ENCODE results near the gene MYO16. TPM values are rescaled to one million over a fixed set of nuclear protein-coding genes. Genes with fewer than 3 reads are reported as not detected.
"Not testable (repeated sequence)": the region's sequence is repeated elsewhere in the genome, so short reads cannot be mapped to it uniquely, and the experiment has no call there.

MYO16 gene
- total RNA-seq, 1 donor from 2014 or later: 22.0 TPM

DNA sequence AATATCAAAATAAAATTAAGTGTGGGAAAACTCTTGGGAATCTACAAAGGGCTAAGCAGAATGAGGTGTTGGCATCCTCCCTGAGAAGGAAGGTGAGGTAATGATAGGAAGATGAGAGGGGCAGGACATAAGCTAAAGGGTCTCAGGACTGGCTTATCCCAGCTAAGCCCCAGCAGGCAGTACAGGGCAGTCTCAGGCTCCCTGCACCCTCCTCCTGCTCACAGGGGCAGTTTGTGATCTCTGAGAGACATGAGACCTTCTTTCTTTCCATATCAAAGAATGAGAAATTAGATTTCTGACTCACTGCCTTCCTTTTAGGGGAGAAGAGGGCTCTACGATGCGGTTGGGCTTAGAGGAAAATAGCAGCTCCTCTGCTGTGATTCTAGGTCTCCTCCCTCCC lies 586.0 kb downstream of the MYO16 start:
- no peak overlapping the region for H3K4me3 Mint-ChIP-seq (ENCODE audit: unreplicated experiment)
- no peaks in the 10 kb centered on the region for H3K36me3 Mint-ChIP-seq (ENCODE audit: unreplicated experiment)
- H3K27ac Mint-ChIP-seq (ENCODE audit: unreplicated experiment): no peak overlapping the region
- no peaks in the 10 kb centered on the region for H3K9me3 Mint-ChIP-seq (ENCODE audit: unreplicated experiment)
- TF ChIP-seq, protein P1, sequence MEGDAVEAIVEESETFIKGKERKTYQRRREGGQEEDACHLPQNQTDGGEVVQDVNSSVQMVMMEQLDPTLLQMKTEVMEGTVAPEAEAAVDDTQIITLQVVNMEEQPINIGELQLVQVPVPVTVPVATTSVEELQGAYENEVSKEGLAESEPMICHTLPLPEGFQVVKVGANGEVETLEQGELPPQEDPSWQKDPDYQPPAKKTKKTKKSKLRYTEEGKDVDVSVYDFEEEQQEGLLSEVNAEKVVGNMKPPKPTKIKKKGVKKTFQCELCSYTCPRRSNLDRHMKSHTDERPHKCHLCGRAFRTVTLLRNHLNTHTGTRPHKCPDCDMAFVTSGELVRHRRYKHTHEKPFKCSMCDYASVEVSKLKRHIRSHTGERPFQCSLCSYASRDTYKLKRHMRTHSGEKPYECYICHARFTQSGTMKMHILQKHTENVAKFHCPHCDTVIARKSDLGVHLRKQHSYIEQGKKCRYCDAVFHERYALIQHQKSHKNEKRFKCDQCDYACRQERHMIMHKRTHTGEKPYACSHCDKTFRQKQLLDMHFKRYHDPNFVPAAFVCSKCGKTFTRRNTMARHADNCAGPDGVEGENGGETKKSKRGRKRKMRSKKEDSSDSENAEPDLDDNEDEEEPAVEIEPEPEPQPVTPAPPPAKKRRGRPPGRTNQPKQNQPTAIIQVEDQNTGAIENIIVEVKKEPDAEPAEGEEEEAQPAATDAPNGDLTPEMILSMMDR (IDR thresholded peaks at IDR 0.05; ENCODE audit: partially characterized antibody, unreplicated experiment): no peak
- H3K27me3 Mint-ChIP-seq (ENCODE audit: unreplicated experiment): no peaks in the 10 kb centered on the region
- DNase-seq: no peak
- H3K4me1 Mint-ChIP-seq (ENCODE audit: low read depth, unreplicated experiment): peaks cover 11% of the 10 kb centered on the region

DNA sequence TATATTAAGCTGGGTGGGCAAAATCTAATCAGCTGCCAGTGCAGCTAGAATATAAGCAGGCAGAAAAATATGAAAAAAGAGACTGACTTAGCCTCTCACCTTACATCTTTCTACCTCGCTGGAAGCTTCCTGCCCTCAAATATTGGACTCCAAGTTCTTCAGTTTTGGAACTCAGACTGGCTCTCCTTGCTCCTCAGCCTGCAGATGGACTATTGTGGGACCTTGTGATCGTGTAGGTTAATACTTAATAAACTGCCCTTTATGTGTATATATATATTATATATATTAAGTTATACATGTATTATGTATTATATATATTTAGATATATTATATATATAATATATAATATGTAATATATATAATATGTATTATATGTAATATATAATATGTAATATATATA lies 588.1 kb downstream of the MYO16 start:
- H3K27me3 Mint-ChIP-seq (ENCODE audit: unreplicated experiment); H3K27ac Mint-ChIP-seq (ENCODE audit: unreplicated experiment); H3K4me3 Mint-ChIP-seq (ENCODE audit: unreplicated experiment); H3K4me1 Mint-ChIP-seq (ENCODE audit: low read depth, unreplicated experiment); DNase-seq; H3K36me3 Mint-ChIP-seq (ENCODE audit: unreplicated experiment); H3K9me3 Mint-ChIP-seq (ENCODE audit: unreplicated experiment): not testable (repeated sequence)

DNA sequence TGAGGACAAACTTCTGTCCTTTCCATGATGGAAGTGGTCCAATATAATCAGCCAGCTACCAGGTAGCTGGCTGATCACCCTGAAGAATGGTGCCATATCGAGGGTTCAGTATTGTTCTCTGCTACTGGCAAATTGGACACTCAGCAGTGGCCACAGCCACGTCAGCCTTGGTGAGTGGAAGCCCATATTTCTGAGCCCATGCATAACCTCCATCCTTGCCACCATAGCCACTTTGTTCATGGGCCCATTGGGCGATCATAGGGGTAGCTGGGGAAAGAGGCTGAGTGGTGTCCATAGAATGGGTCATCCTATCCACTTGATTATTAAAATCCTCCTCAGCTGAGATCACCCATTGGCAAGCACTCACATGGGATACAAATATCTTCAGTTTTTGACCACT lies 591.2 kb downstream of the MYO16 start:
- TF ChIP-seq, protein P1 (IDR thresholded peaks at IDR 0.05; ENCODE audit: partially characterized antibody, unreplicated experiment): no peak
- Mint-ChIP-seq H3K4me3 (ENCODE audit: unreplicated experiment) (no peak overlapping the region), H3K4me1 (ENCODE audit: low read depth, unreplicated experiment) (no peaks in the 10 kb centered on the region), H3K27me3 (ENCODE audit: unreplicated experiment) (no peaks in the 10 kb centered on the region), H3K36me3 (ENCODE audit: unreplicated experiment) (peaks cover 12% of the 10 kb centered on the region), H3K9me3 (ENCODE audit: unreplicated experiment) (peaks cover 2% of the 10 kb centered on the region), H3K27ac (ENCODE audit: unreplicated experiment) (no peak overlapping the region)
- DNase-seq: no peak

DNA sequence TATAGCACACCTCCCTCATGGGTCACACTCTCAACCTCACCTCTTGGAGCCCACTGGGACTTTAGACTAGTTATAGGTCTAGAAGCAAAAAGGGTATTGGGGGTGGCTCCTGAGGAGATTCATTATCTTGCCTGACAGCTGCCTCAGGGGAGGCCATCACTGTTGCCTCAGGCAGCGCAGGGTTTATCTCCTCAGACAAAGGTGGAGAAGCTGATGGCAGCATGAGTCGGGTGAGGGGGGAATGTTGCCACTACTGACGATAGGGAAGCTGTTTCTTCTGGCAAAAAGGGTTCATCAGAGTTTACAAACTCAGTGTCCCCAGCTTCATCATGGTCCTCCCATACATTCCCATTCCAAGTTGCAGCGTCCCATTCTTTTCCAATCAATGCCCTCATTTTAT lies 594.6 kb downstream of the MYO16 start:
- DNase-seq: no peak
- H3K36me3 Mint-ChIP-seq (ENCODE audit: unreplicated experiment): peaks cover 12% of the 10 kb centered on the region
- no peaks in the 10 kb centered on the region for H3K4me1 Mint-ChIP-seq (ENCODE audit: low read depth, unreplicated experiment)
- no peak overlapping the region for H3K4me3 Mint-ChIP-seq (ENCODE audit: unreplicated experiment)
- peaks cover 4% of the 10 kb centered on the region for H3K27me3 Mint-ChIP-seq (ENCODE audit: unreplicated experiment)
- H3K27ac Mint-ChIP-seq (ENCODE audit: unreplicated experiment): no peak overlapping the region
- H3K9me3 Mint-ChIP-seq (ENCODE audit: unreplicated experiment): peaks cover 2% of the 10 kb centered on the region
- TF ChIP-seq, protein P1 (IDR thresholded peaks at IDR 0.05; ENCODE audit: partially characterized antibody, unreplicated experiment): no peak

DNA sequence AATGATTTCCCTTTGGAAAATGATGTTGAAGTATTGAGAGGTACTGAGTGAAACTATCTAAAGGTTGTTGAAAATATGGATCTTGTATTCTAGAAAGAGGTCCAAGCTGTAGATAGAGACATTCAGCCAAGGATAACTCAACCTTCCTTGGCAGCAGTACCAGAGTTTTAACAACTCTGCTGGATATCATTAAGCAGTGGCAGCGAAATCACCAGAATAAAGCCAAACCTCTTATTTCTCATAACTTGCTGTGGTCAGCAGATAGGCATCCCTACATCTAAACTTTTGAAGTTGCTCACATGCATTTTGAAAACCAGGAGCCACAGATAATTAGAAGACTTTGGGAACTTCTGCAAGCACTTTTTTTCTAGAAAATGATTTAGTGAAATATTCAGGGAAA lies 597.2 kb downstream of the MYO16 start:
- Mint-ChIP-seq H3K27me3 (ENCODE audit: unreplicated experiment) (peaks cover 4% of the 10 kb centered on the region), H3K9me3 (ENCODE audit: unreplicated experiment) (peaks cover 4% of the 10 kb centered on the region), H3K27ac (ENCODE audit: unreplicated experiment) (no peak overlapping the region), H3K4me1 (ENCODE audit: low read depth, unreplicated experiment) (no peaks in the 10 kb centered on the region), H3K4me3 (ENCODE audit: unreplicated experiment) (no peak overlapping the region), H3K36me3 (ENCODE audit: unreplicated experiment) (peaks cover 12% of the 10 kb centered on the region)
- DNase-seq: no peak
- TF ChIP-seq, protein P1 (IDR thresholded peaks at IDR 0.05; ENCODE audit: partially characterized antibody, unreplicated experiment): no peak
